K562 (cell line): Measurements from ENCODE around the gene PPP1R37. TPM values are rescaled to one million over a fixed set of nuclear protein-coding genes. Genes with fewer than 3 reads are reported as not detected.

Experiments
- CREB3L1 ChIP-seq: fragments of 450-650 bp; IDR thresholded peaks from 2 replicates; pipeline ENCODE4 v1.6.1; 2014; ENCODE audit warnings: low read depth, mild to moderate bottlenecking, moderate library complexity, borderline replicate concordance
- DEAF1 ChIP-seq: fragments of 450-650 bp; formaldehyde crosslinking; IDR thresholded peaks from 2 replicates; pipeline ENCODE4 v1.4.0; 2020; ENCODE audit warnings: mild to moderate bottlenecking, moderate library complexity
- ERF ChIP-seq: fragments of 450-650 bp; formaldehyde crosslinking; IDR thresholded peaks from 2 replicates; pipeline ENCODE4 v1.4.0; 2020; ENCODE audit warnings: mild to moderate bottlenecking, mixed read lengths
- HDAC1 ChIP-seq, 2 experiments: fragments of 450-650 bp; IDR thresholded peaks; 2 replicates each; pipeline ENCODE4 v1.6.1; 2016 to 2017; ENCODE audit warnings: inconsistent platforms in 1 of 2, mild to moderate bottlenecking in 1 of 2, moderate library complexity in 1 of 2
- HDGF ChIP-seq: fragments of 450-650 bp; IDR thresholded peaks from 2 replicates; pipeline ENCODE4 v1.6.1; 2016
- HNRNPL ChIP-seq: fragments of 200-400 bp; formaldehyde crosslinking; IDR thresholded peaks from 2 replicates; pipeline ENCODE4 v1.6.1; 2017; ENCODE audit warnings: low read depth, mild to moderate bottlenecking, low read length
- ILF3 ChIP-seq: fragments of 450-650 bp; IDR thresholded peaks from 2 replicates; pipeline ENCODE4 v1.6.1; 2018; ENCODE audit warnings: antibody characterized with exemption, mild to moderate bottlenecking, moderate library complexity, borderline replicate concordance
- IRF2 ChIP-seq: sonication (generic); formaldehyde crosslinking; IDR thresholded peaks from 2 replicates; pipeline ENCODE4 v1.8.1; 2022; ENCODE audit warnings: mild to moderate bottlenecking, missing genetic modification reagents
- MAX ChIP-seq: sonication (generic); formaldehyde crosslinking; IDR thresholded peaks from 2 replicates; pipeline ENCODE4 v1.9.0; 2022; ENCODE audit warnings: mild to moderate bottlenecking, missing genetic modification reagents
- MXI1 ChIP-seq: IDR thresholded peaks from 2 replicates; pipeline ENCODE4 v1.6.1; 2011; ENCODE audit warnings: low read depth, mild to moderate bottlenecking, improper control_type of control experiment, low read length
- NUFIP1 ChIP-seq: fragments of 450-650 bp; IDR thresholded peaks from 2 replicates; pipeline ENCODE4 v1.6.1; 2018; ENCODE audit not compliant: partially characterized antibody
- POU5F1 ChIP-seq: fragments of 150-350 bp; IDR thresholded peaks from 2 replicates; pipeline ENCODE4 v1.6.1; 2014; ENCODE audit warnings: borderline replicate concordance, low read length, low read depth, mild to moderate bottlenecking; ENCODE audit not compliant: partially characterized antibody
- RAD51 ChIP-seq: fragments of 450-650 bp; IDR thresholded peaks from 2 replicates; pipeline ENCODE4 v1.7.1; 2016; ENCODE audit warnings: low read depth, mild to moderate bottlenecking, borderline replicate concordance
- RUNX1 ChIP-seq: sonication (generic); IDR thresholded peaks from 2 replicates; pipeline ENCODE4 v1.6.1; 2016; ENCODE audit warnings: antibody characterized with exemption, low read depth
- SIN3B ChIP-seq: fragments of 450-650 bp; IDR thresholded peaks from 2 replicates; pipeline ENCODE4 v1.6.1; 2017; ENCODE audit warnings: low read depth, mild to moderate bottlenecking, moderate library complexity
- SMAD2 ChIP-seq: fragments of 150-350 bp; IDR thresholded peaks from 2 replicates; pipeline ENCODE4 v1.6.1; 2014; ENCODE audit warnings: low read depth, mild to moderate bottlenecking, low read length
- ZBED1 ChIP-seq: IDR thresholded peaks from 2 replicates; pipeline ENCODE4 v1.6.1; 2014
- ZNF134 ChIP-seq: fragments of 250-450 bp; sonication (Bioruptor Pico); conservative IDR thresholded peaks from 2 replicates; pipeline ENCODE4 v1.4.0; 2020
- ZNF140 ChIP-seq: fragments of 250-450 bp; sonication (Bioruptor Pico); IDR thresholded peaks from 2 replicates; pipeline ENCODE4 v1.8.0; 2021; ENCODE audit warnings: moderate library complexity, mild to moderate bottlenecking, inconsistent platforms
- ZNF316 ChIP-seq: fragments of 450-650 bp; IDR thresholded peaks from 2 replicates; pipeline ENCODE4 v1.6.1; 2016
- ZNF445 ChIP-seq: fragments of 250-450 bp; sonication (Bioruptor Pico); IDR thresholded peaks from 2 replicates; pipeline ENCODE4 v1.4.0; 2020; ENCODE audit warnings: low read depth, mild to moderate bottlenecking, moderate library complexity
- ZZZ3 ChIP-seq: fragments of 450-650 bp; IDR thresholded peaks from 2 replicates; pipeline ENCODE4 v1.6.1; 2016; ENCODE audit warnings: antibody characterized with exemption, mild to moderate bottlenecking, moderate library complexity
- polyA plus RNA-seq, 8 experiments: library from polyadenylated mRNA; depleted of rRNA in 4 of 8; stranded (reverse) in 5 of 8; unstranded in 3 of 8; fragments of >200 nt; fragmentation: Nextera tagmentation in 2 of 8; fragmentation: Illumina TruSeq in 1 of 8; extraction: Ambion mirVana in 2 of 8; extraction: Trizol in 1 of 8; gene quantifications; 2 replicates each; pipeline versions ENCODE4 v1.2.1 to v1.2.3, GENCODE V29; 2011 to 2014; ENCODE audit warnings: inconsistent platforms in 1 of 8, missing spikeins in 1 of 8
- total RNA-seq, 7 experiments: library from RNA; depleted of rRNA in 6 of 7; stranded (reverse); fragments of >200 nt in 6 of 7; fragmentation: Illumina TruSeq in 2 of 7; extraction: Trizol in 2 of 7; gene quantifications; 2 replicates each; pipeline versions ENCODE4 v1.2.1 to v1.2.3, GENCODE V29; 2011 to 2021; ENCODE audit warnings: low replicate concordance in 1 of 7
- TF ChIP-seq, protein P1 (sequence below): sonication (generic); formaldehyde crosslinking; IDR thresholded peaks from 2 replicates; pipeline ENCODE4 v1.8.0; 2023; ENCODE audit warnings: mild to moderate bottlenecking, missing genetic modification reagents

The PPP1R37 gene
- total and polyA plus RNA-seq, 9 of the 15 experiments (the other 6 are each of a cell fraction or from before 2014, with no cell fraction given), result 0.04 to 20.3 (median 7.3) TPM

- no peak for TF ChIP-seq MXI1
- TF ChIP-seq POU5F1, result no peak
- no peak for TF ChIP-seq ZZZ3
- TF ChIP-seq ZNF316, result peak; percentile 35; the same call in 1 of the 2 replicates
- no peak for TF ChIP-seq SMAD2
- TF ChIP-seq HDGF, result no peak
- TF ChIP-seq ZNF140 (CRISPR knock-in tag), result no peak
- TF ChIP-seq HNRNPL, result peak; percentile 82
- TF ChIP-seq RAD51, result no peak
- no peak for TF ChIP-seq RUNX1
- TF ChIP-seq IRF2 (CRISPR knock-in tag), result no peak; the same call in 1 of the 2 replicates
- TF ChIP-seq ZNF134 (CRISPR knock-in tag), result no peak
- TF ChIP-seq, protein P1, sequence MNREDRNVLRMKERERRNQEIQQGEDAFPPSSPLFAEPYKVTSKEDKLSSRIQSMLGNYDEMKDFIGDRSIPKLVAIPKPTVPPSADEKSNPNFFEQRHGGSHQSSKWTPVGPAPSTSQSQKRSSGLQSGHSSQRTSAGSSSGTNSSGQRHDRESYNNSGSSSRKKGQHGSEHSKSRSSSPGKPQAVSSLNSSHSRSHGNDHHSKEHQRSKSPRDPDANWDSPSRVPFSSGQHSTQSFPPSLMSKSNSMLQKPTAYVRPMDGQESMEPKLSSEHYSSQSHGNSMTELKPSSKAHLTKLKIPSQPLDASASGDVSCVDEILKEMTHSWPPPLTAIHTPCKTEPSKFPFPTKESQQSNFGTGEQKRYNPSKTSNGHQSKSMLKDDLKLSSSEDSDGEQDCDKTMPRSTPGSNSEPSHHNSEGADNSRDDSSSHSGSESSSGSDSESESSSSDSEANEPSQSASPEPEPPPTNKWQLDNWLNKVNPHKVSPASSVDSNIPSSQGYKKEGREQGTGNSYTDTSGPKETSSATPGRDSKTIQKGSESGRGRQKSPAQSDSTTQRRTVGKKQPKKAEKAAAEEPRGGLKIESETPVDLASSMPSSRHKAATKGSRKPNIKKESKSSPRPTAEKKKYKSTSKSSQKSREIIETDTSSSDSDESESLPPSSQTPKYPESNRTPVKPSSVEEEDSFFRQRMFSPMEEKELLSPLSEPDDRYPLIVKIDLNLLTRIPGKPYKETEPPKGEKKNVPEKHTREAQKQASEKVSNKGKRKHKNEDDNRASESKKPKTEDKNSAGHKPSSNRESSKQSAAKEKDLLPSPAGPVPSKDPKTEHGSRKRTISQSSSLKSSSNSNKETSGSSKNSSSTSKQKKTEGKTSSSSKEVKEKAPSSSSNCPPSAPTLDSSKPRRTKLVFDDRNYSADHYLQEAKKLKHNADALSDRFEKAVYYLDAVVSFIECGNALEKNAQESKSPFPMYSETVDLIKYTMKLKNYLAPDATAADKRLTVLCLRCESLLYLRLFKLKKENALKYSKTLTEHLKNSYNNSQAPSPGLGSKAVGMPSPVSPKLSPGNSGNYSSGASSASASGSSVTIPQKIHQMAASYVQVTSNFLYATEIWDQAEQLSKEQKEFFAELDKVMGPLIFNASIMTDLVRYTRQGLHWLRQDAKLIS (CRISPR knock-in tag), result no peak
- no peak for TF ChIP-seq ILF3
- TF ChIP-seq ERF (CRISPR knock-in tag), result no peak
- TF ChIP-seq ZNF445 (CRISPR knock-in tag), result no peak
- TF ChIP-seq HDAC1 (IDR thresholded peaks at IDR 0.05), result 0 out of 4 replicates have a peak, but pooled peaks of 1 of the 2 experiments have one; percentile 10
- no peak for TF ChIP-seq ZBED1
- no peak for TF ChIP-seq DEAF1 (CRISPR knock-in tag)
- TF ChIP-seq SIN3B, result no peak
- TF ChIP-seq CREB3L1, result no peak
- peak; percentile 99 for TF ChIP-seq MAX (CRISPR knock-in tag)
- no peak for TF ChIP-seq NUFIP1
Measured at GRCh38 chr19:45153339-45154063, 60.5 kb downstream of the PPP1R37 start (continued).
